ENCODE results near the gene FAM241B.

The FAM241B gene

DNA sequence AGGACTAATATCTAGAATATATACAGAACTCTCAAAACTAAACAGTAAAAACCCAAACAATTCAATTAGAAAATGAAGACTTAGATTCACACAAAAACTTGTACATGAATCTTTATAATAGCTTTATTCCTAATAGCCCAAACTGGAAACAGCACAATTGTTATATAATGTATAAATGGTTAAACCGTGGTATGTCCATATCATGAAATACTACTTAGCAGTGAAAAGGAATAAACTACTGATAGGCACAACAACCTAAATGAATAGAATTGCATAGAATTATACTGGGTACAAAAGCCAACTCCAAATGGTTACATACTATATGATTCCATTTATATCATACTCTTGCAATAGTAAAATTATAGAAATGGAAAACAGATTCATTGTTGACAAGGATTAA, 21.0 kb upstream of the FAM241B start:
- H3K4me3 ChIP-seq (ENCODE audit: control insufficient read depth, low read depth, low read length): no peak overlapping the region
- TF ChIP-seq, protein P1, sequence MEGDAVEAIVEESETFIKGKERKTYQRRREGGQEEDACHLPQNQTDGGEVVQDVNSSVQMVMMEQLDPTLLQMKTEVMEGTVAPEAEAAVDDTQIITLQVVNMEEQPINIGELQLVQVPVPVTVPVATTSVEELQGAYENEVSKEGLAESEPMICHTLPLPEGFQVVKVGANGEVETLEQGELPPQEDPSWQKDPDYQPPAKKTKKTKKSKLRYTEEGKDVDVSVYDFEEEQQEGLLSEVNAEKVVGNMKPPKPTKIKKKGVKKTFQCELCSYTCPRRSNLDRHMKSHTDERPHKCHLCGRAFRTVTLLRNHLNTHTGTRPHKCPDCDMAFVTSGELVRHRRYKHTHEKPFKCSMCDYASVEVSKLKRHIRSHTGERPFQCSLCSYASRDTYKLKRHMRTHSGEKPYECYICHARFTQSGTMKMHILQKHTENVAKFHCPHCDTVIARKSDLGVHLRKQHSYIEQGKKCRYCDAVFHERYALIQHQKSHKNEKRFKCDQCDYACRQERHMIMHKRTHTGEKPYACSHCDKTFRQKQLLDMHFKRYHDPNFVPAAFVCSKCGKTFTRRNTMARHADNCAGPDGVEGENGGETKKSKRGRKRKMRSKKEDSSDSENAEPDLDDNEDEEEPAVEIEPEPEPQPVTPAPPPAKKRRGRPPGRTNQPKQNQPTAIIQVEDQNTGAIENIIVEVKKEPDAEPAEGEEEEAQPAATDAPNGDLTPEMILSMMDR (IDR thresholded peaks at IDR 0.05; ENCODE audit: control insufficient read depth, insufficient read depth, low read depth, low read length, missing control alignments): no peak
- no peak for DNase-seq (ENCODE audit: low read depth)

DNA sequence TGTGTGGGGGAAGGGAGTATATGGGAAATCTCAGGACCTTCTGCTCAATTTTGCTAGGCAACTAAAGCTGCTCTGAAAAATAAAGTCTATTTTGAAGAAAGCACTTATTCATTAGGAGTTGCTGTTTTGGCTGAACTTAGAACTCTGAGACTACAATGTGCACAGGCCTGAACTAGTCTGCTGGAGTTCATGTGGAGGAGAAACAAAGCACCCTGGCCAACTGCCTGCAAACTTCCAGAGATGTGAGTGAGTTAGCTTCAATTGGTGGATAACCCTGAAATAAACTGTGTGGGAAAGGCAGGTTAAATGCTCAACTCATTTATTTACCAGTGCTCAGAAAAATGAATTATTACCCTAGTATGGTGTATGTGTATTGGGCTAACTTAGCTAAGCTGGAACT, 17.3 kb upstream of the FAM241B start:
- H3K4me3 ChIP-seq (ENCODE audit: control insufficient read depth, low read depth, low read length): no peak overlapping the region
- TF ChIP-seq, protein P1 (IDR thresholded peaks at IDR 0.05; ENCODE audit: control insufficient read depth, insufficient read depth, low read depth, low read length, missing control alignments): no peak
- no peak for DNase-seq (ENCODE audit: low read depth)

DNA sequence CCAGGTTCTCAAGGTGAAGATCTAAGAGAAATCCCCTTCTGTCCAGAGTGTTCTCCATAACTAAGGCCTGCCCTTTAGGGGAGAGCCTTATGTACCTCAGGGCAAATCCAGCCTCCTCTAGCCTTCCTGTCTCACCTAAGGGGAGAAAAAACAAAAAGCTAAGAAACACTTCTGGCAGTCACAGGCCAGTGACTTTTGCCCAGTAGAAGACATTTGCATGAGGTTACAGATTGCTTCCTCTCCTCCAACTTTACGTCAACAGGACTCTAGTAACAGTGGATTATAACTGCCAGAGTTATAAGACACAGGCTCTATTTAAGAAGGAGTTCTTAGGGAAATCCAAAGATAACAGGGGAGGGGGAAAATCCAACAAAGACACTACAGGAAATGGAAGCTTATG, 15.9 kb upstream of the FAM241B start:
- TF ChIP-seq, protein P1 (IDR thresholded peaks at IDR 0.05; ENCODE audit: control insufficient read depth, insufficient read depth, low read depth, low read length, missing control alignments): no peak
- DNase-seq (ENCODE audit: low read depth): no peak
- no peak overlapping the region for H3K4me3 ChIP-seq (ENCODE audit: control insufficient read depth, low read depth, low read length)

DNA sequence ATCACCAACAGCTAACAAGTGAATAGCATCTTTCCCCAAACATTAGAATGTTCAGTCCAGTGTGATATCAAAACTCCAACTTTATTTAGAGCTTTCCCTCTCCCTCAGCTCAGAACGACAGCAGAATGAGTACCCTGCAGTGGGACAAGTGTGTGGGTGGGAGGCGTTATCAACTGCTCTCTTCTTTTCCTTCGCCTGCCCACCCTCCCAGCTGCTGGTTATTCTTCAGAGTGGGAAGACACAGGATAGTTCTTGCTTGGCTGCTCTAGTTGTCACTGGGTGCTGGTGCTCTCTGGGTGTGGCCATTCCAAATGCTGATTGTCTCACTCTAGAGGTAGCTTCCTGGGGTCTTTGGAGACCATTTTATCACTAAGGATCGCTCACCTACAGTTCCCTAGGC, 13.7 kb upstream of the FAM241B start:
- no peak overlapping the region for H3K4me3 ChIP-seq (ENCODE audit: control insufficient read depth, low read depth, low read length)
- no peak for DNase-seq (ENCODE audit: low read depth)
- TF ChIP-seq, protein P1 (IDR thresholded peaks at IDR 0.05; ENCODE audit: control insufficient read depth, insufficient read depth, low read depth, low read length, missing control alignments): no peak

DNA sequence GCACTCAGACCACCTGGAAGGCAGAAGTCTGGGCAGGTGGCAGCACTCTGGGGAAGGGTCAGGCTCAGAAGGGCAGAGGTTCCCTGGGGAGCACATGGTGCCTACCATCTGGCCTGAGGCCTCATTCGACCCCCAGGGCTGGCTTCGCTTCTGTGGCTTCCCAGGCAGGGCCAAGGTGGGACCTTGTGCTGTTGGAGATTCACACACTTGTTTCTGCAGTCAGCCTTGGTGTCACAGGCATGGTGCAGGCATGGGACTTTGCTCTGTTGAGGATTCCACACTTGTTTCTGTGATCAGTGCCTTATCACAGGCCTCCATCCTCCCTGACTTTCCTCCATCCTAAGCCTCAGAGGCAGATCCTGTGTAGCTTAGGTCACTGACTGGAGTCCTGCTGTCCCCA, 11.3 kb upstream of the FAM241B start:
- TF ChIP-seq, protein P1 (IDR thresholded peaks at IDR 0.05; ENCODE audit: control insufficient read depth, insufficient read depth, low read depth, low read length, missing control alignments): no peak
- no peak overlapping the region for H3K4me3 ChIP-seq (ENCODE audit: control insufficient read depth, low read depth, low read length)
- DNase-seq (ENCODE audit: low read depth): no peak

DNA sequence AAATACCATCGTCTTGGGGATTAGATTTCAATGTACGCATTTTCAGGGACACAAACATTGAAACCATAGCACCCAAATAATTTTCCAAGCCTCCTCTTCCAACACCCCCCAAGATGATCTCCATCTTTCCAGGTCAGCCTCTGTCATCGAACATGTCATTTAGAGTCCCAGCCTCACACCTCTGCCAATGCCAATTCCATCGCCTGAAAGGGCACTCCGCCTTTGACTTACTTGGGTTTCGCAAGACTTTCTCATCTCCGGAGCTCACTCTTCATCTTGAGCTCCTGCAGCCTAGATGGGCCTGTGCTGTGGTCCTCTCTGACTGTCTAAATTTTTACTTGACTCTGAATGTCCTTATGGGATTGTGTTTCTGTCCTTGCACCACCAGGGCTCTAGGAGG, 10.4 kb upstream of the FAM241B start:
- H3K4me3 ChIP-seq (ENCODE audit: control insufficient read depth, low read depth, low read length): no peak overlapping the region
- TF ChIP-seq, protein P1 (IDR thresholded peaks at IDR 0.05; ENCODE audit: control insufficient read depth, insufficient read depth, low read depth, low read length, missing control alignments): no peak
- no peak for DNase-seq (ENCODE audit: low read depth)

DNA sequence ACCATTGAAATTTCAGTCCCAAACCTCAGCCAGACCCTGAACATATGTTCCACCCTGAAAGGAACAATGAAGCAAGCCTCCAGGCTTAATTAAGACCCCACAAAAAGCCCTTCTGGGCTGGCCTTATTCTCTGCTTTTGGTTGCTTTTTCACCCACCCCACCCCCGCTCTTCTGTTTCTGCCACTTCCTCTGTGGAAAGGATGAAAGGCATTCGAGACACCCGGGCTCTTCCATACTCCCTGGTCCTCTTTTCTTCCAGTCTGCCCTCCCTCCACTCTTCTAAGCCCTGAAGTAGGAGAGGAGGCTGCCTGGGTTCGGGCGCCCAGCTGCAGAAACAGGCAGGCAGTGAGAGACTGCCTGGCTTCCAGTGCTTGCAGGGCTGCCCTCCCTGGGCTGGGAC, 9.4 kb upstream of the FAM241B start:
- DNase-seq (ENCODE audit: low read depth): no peak
- TF ChIP-seq, protein P1 (IDR thresholded peaks at IDR 0.05; ENCODE audit: control insufficient read depth, insufficient read depth, low read depth, low read length, missing control alignments): no peak

More for the DNA sequence above, 9.4 kb upstream of the FAM241B start:
- no peak overlapping the region for H3K4me3 ChIP-seq (ENCODE audit: control insufficient read depth, low read depth, low read length)

All from AG09309 (cell line).